Retinal pigment epithelial cell (primary cell): Measurements from ENCODE around the gene ITGA5.

Experiments
- DNase-seq: peaks from one replicate; pipeline ENCODE4 v3.0.0-alpha.2; 2010; ENCODE audit warnings: low read depth
- H3K4me3 ChIP-seq: 2 replicates; pipeline ENCODE4 v1.5.1; 2011; ENCODE audit warnings: mild to moderate bottlenecking, low read length, control low read depth, moderate library complexity
- TF ChIP-seq, protein P1 (sequence below): conservative IDR thresholded peaks from 2 replicates; pipeline ENCODE4 v1.5.1; 2011; ENCODE audit warnings: low read depth, low read length, control low read depth, inconsistent platforms

ITGA5 gene

GRCh38 chr12:54350743-54351142 lies 68.3 kb downstream of the ITGA5 start:
- H3K4me3 ChIP-seq = no peak overlapping the region
- no peak for DNase-seq

GRCh38 chr12:54349679-54350078 lies 69.4 kb downstream of the ITGA5 start:
- no peak for DNase-seq
- H3K4me3 ChIP-seq = no peak overlapping the region
- TF ChIP-seq, protein P1, sequence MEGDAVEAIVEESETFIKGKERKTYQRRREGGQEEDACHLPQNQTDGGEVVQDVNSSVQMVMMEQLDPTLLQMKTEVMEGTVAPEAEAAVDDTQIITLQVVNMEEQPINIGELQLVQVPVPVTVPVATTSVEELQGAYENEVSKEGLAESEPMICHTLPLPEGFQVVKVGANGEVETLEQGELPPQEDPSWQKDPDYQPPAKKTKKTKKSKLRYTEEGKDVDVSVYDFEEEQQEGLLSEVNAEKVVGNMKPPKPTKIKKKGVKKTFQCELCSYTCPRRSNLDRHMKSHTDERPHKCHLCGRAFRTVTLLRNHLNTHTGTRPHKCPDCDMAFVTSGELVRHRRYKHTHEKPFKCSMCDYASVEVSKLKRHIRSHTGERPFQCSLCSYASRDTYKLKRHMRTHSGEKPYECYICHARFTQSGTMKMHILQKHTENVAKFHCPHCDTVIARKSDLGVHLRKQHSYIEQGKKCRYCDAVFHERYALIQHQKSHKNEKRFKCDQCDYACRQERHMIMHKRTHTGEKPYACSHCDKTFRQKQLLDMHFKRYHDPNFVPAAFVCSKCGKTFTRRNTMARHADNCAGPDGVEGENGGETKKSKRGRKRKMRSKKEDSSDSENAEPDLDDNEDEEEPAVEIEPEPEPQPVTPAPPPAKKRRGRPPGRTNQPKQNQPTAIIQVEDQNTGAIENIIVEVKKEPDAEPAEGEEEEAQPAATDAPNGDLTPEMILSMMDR = no peak

More at GRCh38 chr12:54350743-54351142, 68.3 kb downstream of the ITGA5 start:
- TF ChIP-seq, protein P1 = no peak

- DNase-seq = no peak
- TF ChIP-seq, protein P1 = no peak
- H3K4me3 ChIP-seq = no peak overlapping the region
Measured at GRCh38 chr12:54349036-54349435, 70.0 kb downstream of the ITGA5 start.
